ENCODE results near the gene SELENOK. TPM values are rescaled to one million over a fixed set of nuclear protein-coding genes. Genes with fewer than 3 reads are reported as not detected.

Gene SELENOK
- polyA plus RNA-seq, 1 donor, result 56.3 TPM

GRCh38 chr3:53860196-53860595, 31.5 kb downstream of the SELENOK start:
- Histone ChIP-seq H3K27ac (ENCODE audit: low read length) (no peak overlapping the region), H3K36me3 (ENCODE audit: control insufficient read depth, insufficient read depth, low read length) (peaks cover 50% of the 10 kb centered on the region), H3K27me3 (ENCODE audit: control insufficient read depth, insufficient read depth, low read length) (no peaks in the 10 kb centered on the region), H3K4me1 (ENCODE audit: control insufficient read depth, insufficient read depth, low read length) (no peaks in the 10 kb centered on the region), H3K4me3 (ENCODE audit: low read length) (no peak overlapping the region), H3K9me3 (ENCODE audit: control insufficient read depth, low read depth, low read length) (no peaks in the 10 kb centered on the region)
- 100% methylated on average over 1 of the region's 4 CpGs for WGBS (ENCODE audit: insufficient coverage, low lambda C conversion rate)
- no peak for DNase-seq

- no CpG with 5 or more reads among the region's 6 CpGs for WGBS (ENCODE audit: insufficient coverage, low lambda C conversion rate)
- Histone ChIP-seq H3K36me3 (ENCODE audit: control insufficient read depth, insufficient read depth, low read length) (peaks cover 41% of the 10 kb centered on the region), H3K27me3 (ENCODE audit: control insufficient read depth, insufficient read depth, low read length) (no peaks in the 10 kb centered on the region), H3K4me1 (ENCODE audit: control insufficient read depth, insufficient read depth, low read length) (no peaks in the 10 kb centered on the region), H3K27ac (ENCODE audit: low read length) (no peak overlapping the region), H3K4me3 (ENCODE audit: low read length) (no peak overlapping the region), H3K9me3 (ENCODE audit: control insufficient read depth, low read depth, low read length) (no peaks in the 10 kb centered on the region)
- DNase-seq, result no peak
Observed at GRCh38 chr3:53859178-53859577, 32.5 kb downstream of the SELENOK start.

GRCh38 chr3:53858096-53858741, 33.4 kb downstream of the SELENOK start:
- Histone ChIP-seq H3K36me3 (ENCODE audit: control insufficient read depth, insufficient read depth, low read length) (peaks cover 32% of the 10 kb centered on the region), H3K9me3 (ENCODE audit: control insufficient read depth, low read depth, low read length) (no peaks in the 10 kb centered on the region), H3K27ac (ENCODE audit: low read length) (no peak overlapping the region), H3K4me1 (ENCODE audit: control insufficient read depth, insufficient read depth, low read length) (no peaks in the 10 kb centered on the region), H3K4me3 (ENCODE audit: low read length) (no peak overlapping the region), H3K27me3 (ENCODE audit: control insufficient read depth, insufficient read depth, low read length) (no peaks in the 10 kb centered on the region)
- DNase-seq, result no peak
- no CpG with 5 or more reads among the region's 7 CpGs for WGBS (ENCODE audit: insufficient coverage, low lambda C conversion rate)

GRCh38 chr3:53856964-53857363, 34.7 kb downstream of the SELENOK start:
- H3K36me3 ChIP-seq (ENCODE audit: control insufficient read depth, insufficient read depth, low read length), result peaks cover 26% of the 10 kb centered on the region
- H3K27ac ChIP-seq (ENCODE audit: low read length), result no peak overlapping the region
- no peaks in the 10 kb centered on the region for H3K4me1 ChIP-seq (ENCODE audit: control insufficient read depth, insufficient read depth, low read length)
- no peak for DNase-seq
- H3K27me3 ChIP-seq (ENCODE audit: control insufficient read depth, insufficient read depth, low read length), result no peaks in the 10 kb centered on the region
- H3K4me3 ChIP-seq (ENCODE audit: low read length), result no peak overlapping the region
- WGBS (ENCODE audit: insufficient coverage, low lambda C conversion rate), result 100% methylated on average over 2 of the region's 7 CpGs
- H3K9me3 ChIP-seq (ENCODE audit: control insufficient read depth, low read depth, low read length), result no peaks in the 10 kb centered on the region

GRCh38 chr3:53850895-53851294, 40.8 kb downstream of the SELENOK start:
- Histone ChIP-seq H3K9me3 (ENCODE audit: control insufficient read depth, low read depth, low read length) (no peaks in the 10 kb centered on the region), H3K4me1 (ENCODE audit: control insufficient read depth, insufficient read depth, low read length) (peaks cover 6% of the 10 kb centered on the region), H3K27me3 (ENCODE audit: control insufficient read depth, insufficient read depth, low read length) (peaks cover 8% of the 10 kb centered on the region), H3K36me3 (ENCODE audit: control insufficient read depth, insufficient read depth, low read length) (no peaks in the 10 kb centered on the region), H3K4me3 (ENCODE audit: low read length) (no peak overlapping the region), H3K27ac (ENCODE audit: low read length) (no peak overlapping the region)
- no peak for DNase-seq
- no CpG with 5 or more reads among the region's 5 CpGs for WGBS (ENCODE audit: insufficient coverage, low lambda C conversion rate)

GRCh38 chr3:53849916-53850315, 41.7 kb downstream of the SELENOK start:
- Histone ChIP-seq H3K27ac (ENCODE audit: low read length) (no peak overlapping the region), H3K9me3 (ENCODE audit: control insufficient read depth, low read depth, low read length) (no peaks in the 10 kb centered on the region), H3K4me1 (ENCODE audit: control insufficient read depth, insufficient read depth, low read length) (peaks cover 12% of the 10 kb centered on the region), H3K27me3 (ENCODE audit: control insufficient read depth, insufficient read depth, low read length) (peaks cover 8% of the 10 kb centered on the region), H3K36me3 (ENCODE audit: control insufficient read depth, insufficient read depth, low read length) (no peaks in the 10 kb centered on the region), H3K4me3 (ENCODE audit: low read length) (no peak overlapping the region)
- no CpG with 5 or more reads among the region's 7 CpGs for WGBS (ENCODE audit: insufficient coverage, low lambda C conversion rate)
- no peak for DNase-seq

- DNase-seq, result no peak
- peaks cover 8% of the 10 kb centered on the region for H3K27me3 ChIP-seq (ENCODE audit: control insufficient read depth, insufficient read depth, low read length)
- no peak overlapping the region for H3K27ac ChIP-seq (ENCODE audit: low read length)
- WGBS (ENCODE audit: insufficient coverage, low lambda C conversion rate), result no CpG with 5 or more reads among the region's 10 CpGs
- peak overlapping the region; percentile 41 for H3K4me3 ChIP-seq (ENCODE audit: low read length)
- no peaks in the 10 kb centered on the region for H3K9me3 ChIP-seq (ENCODE audit: control insufficient read depth, low read depth, low read length)
- H3K4me1 ChIP-seq (ENCODE audit: control insufficient read depth, insufficient read depth, low read length), result peaks cover 40% of the 10 kb centered on the region
- no peaks in the 10 kb centered on the region for H3K36me3 ChIP-seq (ENCODE audit: control insufficient read depth, insufficient read depth, low read length)
Observed at GRCh38 chr3:53846851-53847155, 44.9 kb downstream of the SELENOK start.

- Histone ChIP-seq H3K27ac (ENCODE audit: low read length) (peak within 1 kb of the TSS; percentile 92), H3K36me3 (ENCODE audit: control insufficient read depth, insufficient read depth, low read length) (no peaks in the 10 kb centered on the region), H3K27me3 (ENCODE audit: control insufficient read depth, insufficient read depth, low read length) (peaks cover 8% of the 10 kb centered on the region), H3K4me3 (ENCODE audit: low read length) (peak within 1 kb of the TSS; percentile 55), H3K9me3 (ENCODE audit: control insufficient read depth, low read depth, low read length) (no peaks in the 10 kb centered on the region), H3K4me1 (ENCODE audit: control insufficient read depth, insufficient read depth, low read length) (peaks cover 44% of the 10 kb centered on the region)
- WGBS (ENCODE audit: insufficient coverage, low lambda C conversion rate), result no CpG with 5 or more reads among the region's 91 CpGs
- DNase-seq, result peak; percentile 57 to 83
Observed at GRCh38 chr3:53846134-53846850, 45.4 kb downstream of the SELENOK start, which contains the start of the genes CHDH and IL17RB. Gene CHDH, minus strand, starts transcription at chr3:53846419. Its CDS starts 22,411 bp downstream, at chr3:53824008. Gene IL17RB, plus strand, starts transcription at chr3:53846568. Its CDS starts 21 bp downstream, at chr3:53846589.

GRCh38 chr3:53845881-53846133, 45.9 kb downstream of the SELENOK start:
- WGBS (ENCODE audit: insufficient coverage, low lambda C conversion rate), result no CpG with 5 or more reads among the region's 34 CpGs
- DNase-seq, result no peak

GRCh38 chr3:53845103-53845880, 46.4 kb downstream of the SELENOK start:
- Histone ChIP-seq H3K4me1 (ENCODE audit: control insufficient read depth, insufficient read depth, low read length) (peaks cover 49% of the 10 kb centered on the region), H3K27me3 (ENCODE audit: control insufficient read depth, insufficient read depth, low read length) (peaks cover 8% of the 10 kb centered on the region), H3K36me3 (ENCODE audit: control insufficient read depth, insufficient read depth, low read length) (no peaks in the 10 kb centered on the region), H3K4me3 (ENCODE audit: low read length) (peak overlapping the region; percentile 55), H3K9me3 (ENCODE audit: control insufficient read depth, low read depth, low read length) (no peaks in the 10 kb centered on the region), H3K27ac (ENCODE audit: low read length) (peak overlapping the region; percentile 92)
- no CpG with 5 or more reads among the region's 25 CpGs for WGBS (ENCODE audit: insufficient coverage, low lambda C conversion rate)
- peak in 1 of 2 donors; percentile 63 for DNase-seq

More at GRCh38 chr3:53845881-53846133, 45.9 kb downstream of the SELENOK start:
- Histone ChIP-seq H3K9me3 (ENCODE audit: control insufficient read depth, low read depth, low read length) (no peaks in the 10 kb centered on the region), H3K27ac (ENCODE audit: low read length) (peak overlapping the region; percentile 92), H3K27me3 (ENCODE audit: control insufficient read depth, insufficient read depth, low read length) (peaks cover 8% of the 10 kb centered on the region), H3K4me1 (ENCODE audit: control insufficient read depth, insufficient read depth, low read length) (peaks cover 48% of the 10 kb centered on the region), H3K4me3 (ENCODE audit: low read length) (peak overlapping the region; percentile 55), H3K36me3 (ENCODE audit: control insufficient read depth, insufficient read depth, low read length) (no peaks in the 10 kb centered on the region)

Measured in large intestine (tissue), 3 donors.